ENCODE results near the gene MAPT.

MAPT gene

GRCh38 chr17:46074540-46074939, 180.2 kb downstream of the MAPT start:
- no peak for DNase-seq

All from T-helper 9 cell (primary cell).